Measurements from ENCODE around the gene ELF1.
A peak's percentile ranks its signal among the peaks of the same experiment; 100 is the strongest.

The ELF1 gene

DNA sequence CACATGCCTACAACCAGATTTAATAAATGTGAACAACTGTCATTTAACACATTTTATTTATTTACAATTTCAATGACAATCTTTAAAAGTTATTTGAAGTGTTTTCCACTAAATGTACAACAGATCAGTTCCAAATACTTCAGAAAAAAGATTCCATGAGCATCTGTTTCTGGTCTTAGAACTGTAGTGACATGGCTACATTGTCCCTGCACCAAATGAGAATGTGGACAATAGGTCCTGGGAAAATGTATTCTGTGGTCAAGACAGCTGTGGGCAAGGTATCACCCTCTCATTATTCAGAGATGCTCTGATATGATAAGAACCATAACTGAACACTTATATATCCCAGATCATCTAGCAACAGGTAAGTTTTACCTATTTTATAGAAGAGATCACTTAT, 43.7 kb downstream of the ELF1 start:
- Histone ChIP-seq H3K27ac (replicated peaks) (peak overlapping the region; percentile 30; the same call in 1 of the 2 replicates), H3K4me3 (replicated peaks; ENCODE audit: insufficient read depth, low read length) (no peak overlapping the region), H3K27me3 (ENCODE audit: insufficient read depth, poor library complexity, severe bottlenecking) (no peaks in the 10 kb centered on the region)
- TF ChIP-seq GABPA (IDR thresholded peaks at IDR 0.05; ENCODE audit: low read depth) (no peak), CTCF (IDR thresholded peaks at IDR 0.05; ENCODE audit: insufficient read depth, low read length) (no peak), REST (IDR thresholded peaks at IDR 0.05; ENCODE audit: insufficient replicate concordance, low read depth) (no peak), SPI1 (IDR thresholded peaks at IDR 0.05; ENCODE audit: borderline replicate concordance, low read depth) (no peak), POLR2AphosphoS5 (IDR thresholded peaks at IDR 0.05; ENCODE audit: low read depth) (no peak)
- no peak for DNase-seq (ENCODE audit: low read depth in 1 of 2, low spot score in 1 of 2)

GRCh38 chr13:40974460-40975407, 44.4 kb downstream of the ELF1 start:
- Histone ChIP-seq H3K27me3 (ENCODE audit: insufficient read depth, poor library complexity, severe bottlenecking) (no peaks in the 10 kb centered on the region), H3K27ac (replicated peaks) (peak overlapping the region; percentile 31), H3K4me3 (replicated peaks; ENCODE audit: insufficient read depth, low read length) (no peak overlapping the region)
- TF ChIP-seq CTCF (IDR thresholded peaks at IDR 0.05; ENCODE audit: insufficient read depth, low read length) = peak; percentile 70
- TF ChIP-seq REST (IDR thresholded peaks at IDR 0.05; ENCODE audit: insufficient replicate concordance, low read depth) = no peak
- TF ChIP-seq POLR2AphosphoS5 (IDR thresholded peaks at IDR 0.05; ENCODE audit: low read depth) = peak; percentile 74
- peak; percentile 74 to 88 for DNase-seq (ENCODE audit: low read depth in 1 of 2, low spot score in 1 of 2)

GRCh38 chr13:40973409-40973808, 45.7 kb downstream of the ELF1 start:
- no peaks in the 10 kb centered on the region for H3K27me3 ChIP-seq (ENCODE audit: insufficient read depth, poor library complexity, severe bottlenecking)
- H3K4me3 ChIP-seq (replicated peaks; ENCODE audit: insufficient read depth, low read length) = no peak overlapping the region
- TF ChIP-seq REST (IDR thresholded peaks at IDR 0.05; ENCODE audit: insufficient replicate concordance, low read depth) (no peak), CTCF (IDR thresholded peaks at IDR 0.05; ENCODE audit: insufficient read depth, low read length) (no peak), POLR2AphosphoS5 (IDR thresholded peaks at IDR 0.05; ENCODE audit: low read depth) (no peak), SPI1 (IDR thresholded peaks at IDR 0.05; ENCODE audit: borderline replicate concordance, low read depth) (no peak), GABPA (IDR thresholded peaks at IDR 0.05; ENCODE audit: low read depth) (no peak)
- H3K27ac ChIP-seq (replicated peaks) = peak overlapping the region; percentile 5; the same call in 1 of the 2 replicates
- DNase-seq (ENCODE audit: low read depth in 1 of 2, low spot score in 1 of 2) = no peak

Data from HL-60 (cell line).